Esophagus squamous epithelium (tissue), 5 donors: Measurements from ENCODE around the gene ALKBH2. TPM values are rescaled to one million over a fixed set of nuclear protein-coding genes. Genes with fewer than 3 reads are reported as not detected.
A peak's percentile ranks its signal among the peaks of the same experiment; 100 is the strongest.
"Not testable (repeated sequence)": the region's sequence is repeated elsewhere in the genome, so short reads cannot be mapped to it uniquely, and the experiment has no call there.

Experiments used
- DNase-seq: peaks from one replicate; lab custom pipeline; 2025; lab: John Stamatoyannopoulos, UW
- H3K27ac ChIP-seq, 4 donors: fragments of 200-600 bp; sonication (generic); one replicate each; pipeline ENCODE4 v1.5.1; 2016 to 2019; ENCODE audit warnings: mild to moderate bottlenecking in 1 of 4
- H3K27me3 ChIP-seq, 4 donors: fragments of 200-600 bp; sonication (generic); 1 replicate in 3 of 4; 2 replicates in 1 of 4; pipeline versions ENCODE4 v1.5.1 to v1.6.0; 2017 to 2021; ENCODE audit warnings: antibody characterized with exemption in 1 of 4
- H3K36me3 ChIP-seq, 3 donors: fragments of 200-600 bp; sonication (generic); one replicate each; pipeline ENCODE4 v1.5.1; 2016 to 2019
- H3K4me1 ChIP-seq, 3 donors: fragments of 200-600 bp; sonication (generic); one replicate each; pipeline ENCODE4 v1.5.1; 2017 to 2019
- H3K4me3 ChIP-seq, 4 donors: fragments of 200-600 bp; sonication (generic); 1 replicate in 3 of 4; 2 replicates in 1 of 4; pipeline ENCODE4 v1.5.1; 2016 to 2019; ENCODE audit warnings: mild to moderate bottlenecking in 2 of 4, moderate library complexity in 1 of 4
- H3K9me3 ChIP-seq, 3 donors: fragments of 200-600 bp; sonication (generic); one replicate each; pipeline ENCODE4 v1.5.1; 2016 to 2019
- POLR2A ChIP-seq, 4 donors: fragments of 450-650 bp; IDR thresholded peaks; one replicate each; pipeline ENCODE4 v1.6.1; 2017; ENCODE audit warnings: antibody characterized with exemption in 4 of 4, mild to moderate bottlenecking in 4 of 4, moderate library complexity in 3 of 4
- WGBS, 2 donors: methylation state at CpG; one replicate each; pipeline ENCODE4 v1.1.5; 2018; 5-methylcytosine and 5-hydroxymethylcytosine counted together
- intact Hi-C: fragments of 100-400 bp; cut with DNase I; formaldehyde crosslinking; loops from one replicate; pipeline ENCODE4 v1.15.0; 2022
- total RNA-seq, 4 donors: library from RNA; depleted of rRNA; stranded (reverse); fragments of >200 nt; gene quantifications; one replicate each; pipeline ENCODE4 v1.1.0, GENCODE V29; 2016
- TF ChIP-seq, protein P1 (sequence below), 6 experiments: fragments of 450-650 bp in 4 of 6; fragments of 200-600 bp in 2 of 6; sonication (generic) in 2 of 6; IDR thresholded peaks; one replicate each; pipeline ENCODE4 v1.5.1; 2016 to 2019; ENCODE audit warnings: antibody characterized with exemption in 6 of 6, mild to moderate bottlenecking in 4 of 6, moderate library complexity in 4 of 6
- donor health status: DM: yes; HTN: yes; CAD: no.

ALKBH2 gene
- total RNA-seq, 4 donors from 2014 or later: 7.9 to 20.6 (median 14.8) TPM

DNA sequence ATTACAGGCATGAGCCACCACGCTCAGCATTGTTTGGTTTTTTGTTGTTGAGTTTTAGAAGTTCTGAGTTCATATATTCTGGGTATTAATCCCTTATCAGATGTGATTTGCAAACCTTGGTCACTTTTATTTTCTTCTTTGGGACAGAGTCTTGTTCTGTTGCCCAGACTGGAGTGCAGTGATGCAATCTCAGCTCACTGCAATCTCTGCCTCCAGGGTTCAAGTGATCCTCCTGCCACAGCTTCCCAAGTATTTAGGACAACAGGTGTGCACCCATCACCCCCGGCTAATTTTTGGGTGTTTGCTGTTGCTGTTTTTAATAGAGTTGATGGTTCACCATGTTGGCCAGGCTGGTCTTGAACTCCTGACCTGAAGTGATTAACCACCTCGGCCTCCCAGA is 29.1 kb downstream of the ALKBH2 start:
- no peak overlapping the region for H3K27ac ChIP-seq
- no peaks in the 10 kb centered on the region for H3K27me3 ChIP-seq
- H3K4me1 ChIP-seq: no peaks in the 10 kb centered on the region
- DNase-seq: no peak
- TF ChIP-seq POLR2A (IDR thresholded peaks at IDR 0.05): no peak
- TF ChIP-seq, protein P1, sequence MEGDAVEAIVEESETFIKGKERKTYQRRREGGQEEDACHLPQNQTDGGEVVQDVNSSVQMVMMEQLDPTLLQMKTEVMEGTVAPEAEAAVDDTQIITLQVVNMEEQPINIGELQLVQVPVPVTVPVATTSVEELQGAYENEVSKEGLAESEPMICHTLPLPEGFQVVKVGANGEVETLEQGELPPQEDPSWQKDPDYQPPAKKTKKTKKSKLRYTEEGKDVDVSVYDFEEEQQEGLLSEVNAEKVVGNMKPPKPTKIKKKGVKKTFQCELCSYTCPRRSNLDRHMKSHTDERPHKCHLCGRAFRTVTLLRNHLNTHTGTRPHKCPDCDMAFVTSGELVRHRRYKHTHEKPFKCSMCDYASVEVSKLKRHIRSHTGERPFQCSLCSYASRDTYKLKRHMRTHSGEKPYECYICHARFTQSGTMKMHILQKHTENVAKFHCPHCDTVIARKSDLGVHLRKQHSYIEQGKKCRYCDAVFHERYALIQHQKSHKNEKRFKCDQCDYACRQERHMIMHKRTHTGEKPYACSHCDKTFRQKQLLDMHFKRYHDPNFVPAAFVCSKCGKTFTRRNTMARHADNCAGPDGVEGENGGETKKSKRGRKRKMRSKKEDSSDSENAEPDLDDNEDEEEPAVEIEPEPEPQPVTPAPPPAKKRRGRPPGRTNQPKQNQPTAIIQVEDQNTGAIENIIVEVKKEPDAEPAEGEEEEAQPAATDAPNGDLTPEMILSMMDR (IDR thresholded peaks at IDR 0.05): no peak
- H3K9me3 ChIP-seq: no peaks in the 10 kb centered on the region
- WGBS, 2 donors: 88 to 100% methylated on average over 1 to 3 of the region's 3 CpGs
- peaks cover 0 to 74% (median 0%) of the 10 kb centered on the region in 3 donors for H3K36me3 ChIP-seq
- intact Hi-C loops: no loop called here
- no peak overlapping the region for H3K4me3 ChIP-seq

DNA sequence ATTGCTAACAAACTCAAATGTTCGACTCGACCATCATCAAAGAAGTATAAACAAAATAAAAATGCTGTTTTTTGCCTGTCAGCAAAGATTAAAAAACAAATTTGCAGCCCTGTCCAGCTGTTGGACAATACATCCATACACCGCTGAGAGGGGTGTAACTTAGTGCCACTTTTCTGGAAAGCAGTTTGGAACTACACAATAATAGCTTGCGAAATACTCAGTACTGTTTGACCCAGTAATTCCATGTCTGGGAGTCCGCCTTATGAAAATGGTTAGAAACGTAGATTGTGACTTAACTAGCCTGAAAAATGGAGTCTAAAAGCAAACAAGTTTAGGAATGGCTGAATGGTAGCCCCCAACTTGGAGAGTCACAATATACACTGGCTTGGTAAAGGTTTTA is 34.5 kb downstream of the ALKBH2 start:
- intact Hi-C loops: no loop called here
- Histone ChIP-seq H3K27ac (no peak overlapping the region), H3K4me3 (no peak overlapping the region), H3K9me3 (no peaks in the 10 kb centered on the region), H3K36me3 (peaks cover 0 to 65% (median 0%) of the 10 kb centered on the region in 3 donors), H3K4me1 (peaks cover 0 to 9% (median 6%) of the 10 kb centered on the region in 3 donors), H3K27me3 (no peaks in the 10 kb centered on the region)
- TF ChIP-seq POLR2A (IDR thresholded peaks at IDR 0.05): no peak
- TF ChIP-seq, protein P1 (IDR thresholded peaks at IDR 0.05): no peak
- 91 to 96% methylated on average over 6 of the region's 6 CpGs for WGBS, 2 donors
- DNase-seq: no peak

DNA sequence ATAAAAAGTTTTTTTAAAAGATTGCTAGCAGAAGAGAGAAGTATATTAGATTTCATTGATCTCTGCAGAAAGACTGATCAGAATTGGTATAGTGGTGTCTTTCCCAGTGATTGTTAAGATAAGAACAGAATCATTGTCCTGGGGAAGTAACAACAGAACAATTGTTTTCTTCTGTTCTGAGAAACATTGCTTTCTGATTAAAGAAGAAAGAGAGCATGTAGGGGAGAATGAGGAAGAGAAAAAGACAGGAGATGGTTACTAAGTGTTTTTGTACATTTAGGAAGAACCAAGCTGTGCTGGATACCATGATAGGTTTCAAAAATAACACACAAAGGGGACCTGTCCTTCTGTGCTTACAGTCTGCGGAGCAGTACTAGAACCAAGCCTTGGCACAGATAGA is 35.9 kb downstream of the ALKBH2 start:
- no peak for TF ChIP-seq POLR2A (IDR thresholded peaks at IDR 0.05)
- TF ChIP-seq, protein P1 (IDR thresholded peaks at IDR 0.05): no peak

DNA sequence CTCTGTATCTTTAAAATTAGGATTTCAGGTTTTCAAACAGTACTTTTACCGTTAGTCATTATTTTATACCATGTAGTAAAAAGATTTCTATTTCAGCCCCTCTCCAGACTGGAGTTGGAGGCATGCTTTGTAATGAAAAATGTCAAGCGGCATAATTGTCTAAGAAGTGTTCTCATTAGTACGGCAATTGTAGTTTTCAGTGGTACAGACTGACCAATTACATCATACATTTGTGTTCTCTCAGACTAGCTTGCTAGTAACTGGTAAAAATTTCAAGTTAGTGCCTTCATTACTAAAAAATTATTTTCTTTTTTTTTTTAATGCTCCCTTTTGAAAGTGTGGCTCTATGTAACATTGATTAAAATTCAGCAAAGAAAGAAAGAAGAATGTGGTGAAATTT is 36.4 kb downstream of the ALKBH2 start:
- Histone ChIP-seq H3K27me3 (no peaks in the 10 kb centered on the region), H3K4me3 (no peak overlapping the region), H3K36me3 (peaks cover 0 to 51% (median 0%) of the 10 kb centered on the region in 3 donors), H3K9me3 (no peaks in the 10 kb centered on the region), H3K4me1 (peaks cover 5 to 19% (median 10%) of the 10 kb centered on the region in 3 donors), H3K27ac (no peak overlapping the region)
- DNase-seq: no peak
- WGBS, 2 donors: 79 to 87% methylated on average over 3 of the region's 3 CpGs
- intact Hi-C loops: no loop called here
- TF ChIP-seq POLR2A (IDR thresholded peaks at IDR 0.05): no peak
- TF ChIP-seq, protein P1 (IDR thresholded peaks at IDR 0.05): no peak

More for the DNA sequence above, 35.9 kb downstream of the ALKBH2 start:
- no peak overlapping the region for H3K27ac ChIP-seq
- H3K4me1 ChIP-seq: peaks cover 5 to 17% (median 10%) of the 10 kb centered on the region in 3 donors
- no peak overlapping the region for H3K4me3 ChIP-seq
- intact Hi-C loops: no loop called here
- 100% methylated on average over 1 of the region's 1 CpG for WGBS, 2 donors
- no peaks in the 10 kb centered on the region for H3K9me3 ChIP-seq
- no peaks in the 10 kb centered on the region for H3K27me3 ChIP-seq
- peaks cover 0 to 52% (median 0%) of the 10 kb centered on the region in 3 donors for H3K36me3 ChIP-seq
- no peak for DNase-seq

DNA sequence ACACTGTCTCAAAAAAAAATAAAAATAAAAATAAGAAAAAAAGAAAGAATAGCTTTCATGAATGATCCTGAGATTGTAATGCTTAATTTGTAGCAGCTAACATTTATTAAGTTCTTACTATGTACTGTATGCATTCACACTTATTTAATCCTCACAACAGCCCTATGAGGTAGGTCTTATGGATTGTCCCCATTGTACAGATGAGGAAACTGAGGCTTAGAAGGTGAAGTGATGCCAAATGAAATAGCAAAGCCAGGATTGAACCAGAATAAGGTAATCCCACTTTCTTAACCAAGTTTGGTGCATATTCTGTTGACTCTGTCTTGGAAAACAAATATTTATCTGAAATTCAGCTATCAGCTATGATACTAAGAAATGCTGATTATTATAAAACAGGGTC is 38.8 kb downstream of the ALKBH2 start:
- no peak overlapping the region for H3K27ac ChIP-seq
- H3K36me3 ChIP-seq: peaks cover 0 to 29% (median 0%) of the 10 kb centered on the region in 3 donors
- intact Hi-C loops: no loop called here
- H3K4me3 ChIP-seq: no peak overlapping the region
- peaks cover 5 to 21% (median 10%) of the 10 kb centered on the region in 3 donors for H3K4me1 ChIP-seq
- H3K27me3 ChIP-seq: no peaks in the 10 kb centered on the region
- no peak for DNase-seq
- no peaks in the 10 kb centered on the region for H3K9me3 ChIP-seq
- TF ChIP-seq, protein P1 (IDR thresholded peaks at IDR 0.05): no peak
- TF ChIP-seq POLR2A (IDR thresholded peaks at IDR 0.05): no peak

DNA sequence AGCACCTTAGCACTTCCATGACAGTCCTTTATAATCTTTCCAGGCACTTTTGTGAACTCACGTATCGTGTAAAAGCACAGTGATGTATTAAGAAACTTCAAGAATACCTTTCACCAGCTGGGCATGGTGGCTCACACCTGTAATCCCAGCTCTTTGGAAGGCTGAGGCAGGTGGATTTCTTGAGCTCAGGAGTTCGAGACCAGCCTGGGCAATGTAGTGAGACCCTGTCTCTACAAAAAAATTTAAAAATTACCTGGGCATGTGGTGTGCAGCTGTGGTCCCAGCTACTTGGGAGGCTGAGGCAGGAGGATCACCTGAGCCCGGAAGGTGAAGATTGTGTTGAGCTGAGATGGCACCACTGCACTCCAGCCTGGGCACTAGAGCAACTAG is 39.2 kb downstream of the ALKBH2 start:
- intact Hi-C loops, DNase-seq, H3K9me3 ChIP-seq, H3K27me3 ChIP-seq: not testable (repeated sequence)
- Histone ChIP-seq H3K27ac (peak overlapping the region; percentile 85 to 93 (median 90)), H3K4me3 (peak overlapping the region; percentile 80 to 99 (median 86)), H3K4me1 (peaks cover 5 to 21% (median 10%) of the 10 kb centered on the region in 3 donors), H3K36me3 (peaks cover 0 to 25% (median 0%) of the 10 kb centered on the region in 3 donors)
- WGBS, 2 donors: 51 to 59% methylated on average over 4 of the region's 4 CpGs
